ENCODE data around the gene BRSK1.

Gene BRSK1

GRCh38 chr19:55325172-55325571 is 41.4 kb downstream of the BRSK1 start, which contains the start of gene TMEM150B:
TMEM150B (minus strand) TSS chr19:55325341; CDS start chr19:55321036, 4,305 bp downstream.
- TF ChIP-seq FOXP2 (optimal IDR thresholded peaks at IDR 0.05; ENCODE audit: borderline replicate concordance, extremely low read depth, extremely low read length, insufficient read depth) (no peak), SIN3A (IDR thresholded peaks at IDR 0.05; ENCODE audit: borderline replicate concordance, insufficient read depth, low read length) (no peak), TAF1 (IDR thresholded peaks at IDR 0.05; ENCODE audit: borderline replicate concordance, insufficient read depth, low read length) (no peak), POLR2AphosphoS5 (IDR thresholded peaks at IDR 0.05; ENCODE audit: low read depth, low read length) (no peak), REST (IDR thresholded peaks at IDR 0.05; ENCODE audit: insufficient read depth in 1 of 2, low read depth in 2 of 2, low read length in 2 of 2) (no peak)

DNA sequence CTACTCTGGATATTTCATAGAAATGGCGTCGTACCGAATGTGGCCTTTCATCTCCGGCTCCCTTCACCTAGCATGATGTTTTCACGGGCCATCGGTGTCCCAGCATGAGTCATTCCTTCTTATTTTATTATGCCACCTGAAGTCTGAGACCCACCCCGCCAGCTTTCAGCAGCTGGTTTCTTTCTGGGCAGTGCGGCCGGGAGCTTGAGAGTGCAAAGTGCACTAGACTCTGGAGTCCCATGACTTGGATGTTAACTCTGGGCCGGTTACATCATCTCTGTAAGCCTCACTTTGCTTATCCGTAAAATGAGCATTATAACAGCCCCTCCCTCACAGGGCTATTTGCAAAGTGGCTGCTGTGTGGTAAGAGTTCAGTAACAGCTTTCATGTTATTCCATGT is 50.1 kb downstream of the BRSK1 start:
- TF ChIP-seq SIN3A (IDR thresholded peaks at IDR 0.05; ENCODE audit: borderline replicate concordance, insufficient read depth, low read length) (no peak), POLR2AphosphoS5 (IDR thresholded peaks at IDR 0.05; ENCODE audit: low read depth, low read length) (no peak), TAF1 (IDR thresholded peaks at IDR 0.05; ENCODE audit: borderline replicate concordance, insufficient read depth, low read length) (no peak), FOXP2 (optimal IDR thresholded peaks at IDR 0.05; ENCODE audit: borderline replicate concordance, extremely low read depth, extremely low read length, insufficient read depth) (no peak), REST (IDR thresholded peaks at IDR 0.05; ENCODE audit: insufficient read depth in 1 of 2, low read depth in 2 of 2, low read length in 2 of 2) (no peak)

DNA sequence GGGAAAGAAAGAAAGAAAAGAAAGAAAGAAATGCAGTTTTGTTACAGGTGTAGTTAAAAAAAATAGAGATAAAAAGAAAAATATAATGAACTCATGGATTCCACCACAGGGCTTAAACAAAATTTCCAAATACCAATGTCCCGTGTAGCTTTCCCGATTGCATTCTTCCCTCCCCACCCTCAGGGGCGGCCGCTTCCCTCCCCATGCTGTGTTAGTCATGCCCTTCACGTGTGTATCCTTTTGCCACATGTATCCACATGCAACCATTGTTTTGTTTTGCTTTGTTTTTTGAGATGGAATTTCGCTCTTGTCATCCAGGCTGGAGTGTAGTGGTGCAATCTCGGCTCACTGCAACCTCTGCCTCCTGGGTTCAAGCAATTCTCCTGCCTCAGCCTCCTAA is 52.3 kb downstream of the BRSK1 start:
- TF ChIP-seq TAF1 (IDR thresholded peaks at IDR 0.05; ENCODE audit: borderline replicate concordance, insufficient read depth, low read length): no peak
- TF ChIP-seq FOXP2 (optimal IDR thresholded peaks at IDR 0.05; ENCODE audit: borderline replicate concordance, extremely low read depth, extremely low read length, insufficient read depth): no peak
- TF ChIP-seq REST (IDR thresholded peaks at IDR 0.05; ENCODE audit: insufficient read depth in 1 of 2, low read depth in 2 of 2, low read length in 2 of 2): no peak
- TF ChIP-seq POLR2AphosphoS5 (IDR thresholded peaks at IDR 0.05; ENCODE audit: low read depth, low read length): no peak
- TF ChIP-seq SIN3A (IDR thresholded peaks at IDR 0.05; ENCODE audit: borderline replicate concordance, insufficient read depth, low read length): no peak

DNA sequence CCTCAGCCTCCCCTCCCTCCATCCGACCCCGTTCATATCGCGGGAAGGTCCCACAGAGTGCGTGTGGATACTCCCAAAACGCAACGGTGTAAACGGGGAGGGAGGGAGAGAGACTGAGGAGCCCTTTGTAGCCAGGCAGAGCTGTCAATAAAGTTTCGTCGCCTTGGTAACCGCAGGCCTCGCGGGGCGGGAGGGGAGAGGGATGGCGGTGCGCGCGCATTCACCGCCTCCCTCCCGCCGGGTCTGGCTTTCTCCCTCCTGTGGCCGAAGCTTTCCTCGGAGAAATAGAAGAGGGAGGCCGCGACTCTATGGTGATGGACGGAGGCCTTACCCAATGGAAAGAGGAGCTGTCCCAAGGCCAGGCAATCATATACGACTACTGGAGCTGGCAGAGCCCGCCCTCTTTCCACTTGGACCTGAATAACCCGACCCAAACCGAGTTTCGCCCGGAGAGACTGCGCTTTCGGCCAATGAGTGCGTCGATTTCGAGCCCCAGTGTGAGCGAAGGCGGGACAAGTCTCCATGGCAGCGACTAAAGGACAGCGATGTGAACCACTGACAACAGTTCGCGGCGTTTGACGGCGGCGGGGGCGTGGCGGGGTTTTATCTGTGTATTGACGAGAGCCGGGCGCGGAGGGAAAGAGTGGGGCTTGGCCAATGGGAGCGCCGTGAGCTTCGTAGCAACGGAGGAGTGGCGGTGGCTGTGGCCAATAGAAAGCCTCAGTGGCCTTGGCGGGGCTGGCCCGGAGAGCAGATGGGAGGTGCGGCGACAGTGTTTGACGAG is 55.5 kb downstream of the BRSK1 start, which contains the start of gene KMT5C:
TSS of gene KMT5C (plus strand) at position 772 of the 784 bp plus-strand sequence. CDS start 2,061 bp downstream, outside the sequence.
- TF ChIP-seq SIN3A (IDR thresholded peaks at IDR 0.05; ENCODE audit: borderline replicate concordance, insufficient read depth, low read length): peak; percentile 52; the same call in 1 of the 2 replicates
- TF ChIP-seq TAF1 (IDR thresholded peaks at IDR 0.05; ENCODE audit: borderline replicate concordance, insufficient read depth, low read length): peak; percentile 85; the same call in 1 of the 2 replicates
- peak; percentile 5; the same call in 1 of the 2 replicates for TF ChIP-seq POLR2AphosphoS5 (IDR thresholded peaks at IDR 0.05; ENCODE audit: low read depth, low read length)
- TF ChIP-seq REST (IDR thresholded peaks at IDR 0.05; ENCODE audit: insufficient read depth in 1 of 2, low read depth in 2 of 2, low read length in 2 of 2): no peak
- peak; percentile 35 for TF ChIP-seq FOXP2 (optimal IDR thresholded peaks at IDR 0.05; ENCODE audit: borderline replicate concordance, extremely low read depth, extremely low read length, insufficient read depth)
